NCI-H1694 (cell line): ENCODE data around the gene SPR.

Source experiments
- DNase-seq: peaks from one replicate; lab custom pipeline; 2025; lab: John Stamatoyannopoulos, UW

SPR gene

GRCh38 chr2:72887032-72887739 is at the start of gene SPR:
TSS of gene SPR (plus strand) at chr2:72887408. CDS start at chr2:72887433, 25 bp downstream.
- peak; percentile 25 for DNase-seq

- DNase-seq: no peak
Measured at GRCh38 chr2:72840066-72840465, 47.1 kb upstream of the SPR start.

GRCh38 chr2:72841462-72842125 is 45.6 kb upstream of the SPR start:
- no peak for DNase-seq

- no peak for DNase-seq
Measured at GRCh38 chr2:72843301-72843700, 43.9 kb upstream of the SPR start.

GRCh38 chr2:72846171-72847095 is 40.8 kb upstream of the SPR start:
- no peak for DNase-seq

- DNase-seq: no peak
Measured at GRCh38 chr2:72847534-72848315, 39.5 kb upstream of the SPR start.

- DNase-seq: no peak
Measured at GRCh38 chr2:72848436-72849137, 38.6 kb upstream of the SPR start.

- DNase-seq: no peak
Measured at GRCh38 chr2:72849138-72849462, 38.1 kb upstream of the SPR start.

- DNase-seq: no peak
Measured at GRCh38 chr2:72851333-72851732, 35.9 kb upstream of the SPR start.

GRCh38 chr2:72859831-72860262 is 27.4 kb upstream of the SPR start:
- DNase-seq: peak; percentile 69

- peak; percentile 88 for DNase-seq
Measured at GRCh38 chr2:72862239-72862988, 24.8 kb upstream of the SPR start.

- no peak for DNase-seq
Measured at GRCh38 chr2:72863046-72863445, 24.2 kb upstream of the SPR start.

- DNase-seq: no peak
Measured at GRCh38 chr2:72864500-72864899, 22.7 kb upstream of the SPR start.

- DNase-seq: no peak
Measured at GRCh38 chr2:72871060-72871459, 16.1 kb upstream of the SPR start.

- no peak for DNase-seq
Measured at GRCh38 chr2:72871880-72872279, 15.3 kb upstream of the SPR start.

GRCh38 chr2:72883356-72883962 is 3.7 kb upstream of the SPR start:
- no peak for DNase-seq

GRCh38 chr2:72886505-72887031 is 640 bp upstream of the SPR start:
- no peak for DNase-seq

GRCh38 chr2:72887740-72888437 is 681 bp downstream of the SPR start:
- DNase-seq: peak; percentile 87
